Common myeloid progenitor, CD34-positive (primary cell): Measurements from ENCODE around the gene SUSD3.
A peak's percentile ranks its signal among the peaks of the same experiment; 100 is the strongest.

Experiments
- CTCF ChIA-PET: fragments of 350-600 bp; sonication (Branson Sonifier 250); formaldehyde crosslinking; loops from one replicate; lab custom pipeline; 2021; ENCODE audit warnings: antibody characterized with exemption; lab: Charles Lee
- POLR2A ChIA-PET: fragments of 350-600 bp; sonication (Branson Sonifier 250); formaldehyde crosslinking; loops from one replicate; lab custom pipeline; 2021; ENCODE audit warnings: antibody characterized with exemption; lab: Charles Lee
- DNase-seq, 3 donors: peaks; one replicate each; pipeline versions ENCODE4 v3.0.0 to v3.0.0-alpha.2; 2013
- H3K27ac ChIP-seq, 2 experiments: 1 replicate in 1 of 2; 2 replicates in 1 of 2; pipeline ENCODE4 v1.7.0; 2013; ENCODE audit warnings: inconsistent platforms in 2 of 2, low read length in 2 of 2, mild to moderate bottlenecking in 2 of 2, low read depth in 1 of 2, moderate library complexity in 1 of 2; ENCODE audit not compliant: severe bottlenecking in 2 of 2, insufficient read depth in 1 of 2, poor library complexity in 1 of 2
- H3K27me3 ChIP-seq, 5 experiments: replicated peaks in 2 of 5; 1 replicate in 3 of 5; 2 replicates in 2 of 5; pipeline versions ENCODE4 v1.6.1 to v1.7.0; 2013; ENCODE audit warnings: low read length in 4 of 5, mild to moderate bottlenecking in 2 of 5, moderate library complexity in 2 of 5, inconsistent platforms in 1 of 5; ENCODE audit not compliant: insufficient read depth in 5 of 5, control insufficient read depth in 4 of 5
- H3K36me3 ChIP-seq, 4 experiments: 1 replicate in 2 of 4; 2 replicates in 2 of 4; pipeline versions ENCODE4 v1.6.1 to v1.7.0; 2013; ENCODE audit warnings: low read length in 3 of 4, control low read depth in 1 of 4, mild to moderate bottlenecking in 1 of 4; ENCODE audit not compliant: control insufficient read depth in 4 of 4, insufficient read depth in 4 of 4
- H3K4me1 ChIP-seq, 4 experiments: 1 replicate in 3 of 4; 2 replicates in 1 of 4; pipeline versions ENCODE4 v1.6.1 to v1.7.1; 2013; ENCODE audit warnings: low read length in 3 of 4, mild to moderate bottlenecking in 3 of 4, control low read depth in 1 of 4, inconsistent platforms in 1 of 4, moderate library complexity in 1 of 4; ENCODE audit not compliant: control insufficient read depth in 4 of 4, insufficient read depth in 4 of 4; ENCODE audit errors: control extremely low read depth in 1 of 4
- H3K4me3 ChIP-seq, 7 experiments: 1 replicate in 4 of 7; 2 replicates in 3 of 7; pipeline versions ENCODE4 v1.5.1 to v1.7.0; 2013; ENCODE audit warnings: mild to moderate bottlenecking in 7 of 7, low read length in 6 of 7, moderate library complexity in 6 of 7, inconsistent platforms in 2 of 7, low read depth in 2 of 7, control low read depth in 1 of 7; ENCODE audit not compliant: insufficient read depth in 4 of 7, control insufficient read depth in 1 of 7; ENCODE audit errors: extremely low read depth in 1 of 7
- H3K9me3 ChIP-seq, 5 experiments: 1 replicate in 4 of 5; 2 replicates in 1 of 5; pipeline versions ENCODE4 v1.6.1 to v1.7.1; 2013; ENCODE audit warnings: low read length in 4 of 5, mild to moderate bottlenecking in 2 of 5, inconsistent platforms in 1 of 5, low read depth in 1 of 5, moderate library complexity in 1 of 5; ENCODE audit not compliant: control insufficient read depth in 4 of 5, insufficient read depth in 2 of 5; ENCODE audit errors: control extremely low read depth in 1 of 5
- WGBS: methylation state at CpG from one replicate; pipeline ENCODE4 v1.1.5; 2013; ENCODE audit not compliant: insufficient coverage; 5-methylcytosine and 5-hydroxymethylcytosine counted together

The SUSD3 gene

GRCh38 chr9:93126825-93127368, 68.4 kb downstream of the SUSD3 start:
- Histone ChIP-seq H3K9me3 (no peaks in the 10 kb centered on the region), H3K4me3 (peak overlapping the region in 2 of 7 experiments; percentile 2 to 13), H3K27me3 (no peaks in the 10 kb centered on the region), H3K27ac (no peak overlapping the region), H3K36me3 (peaks cover 0 to 19% (median 12%) of the 10 kb centered on the region in 4 experiments), H3K4me1 (peaks cover 0 to 65% (median 55%) of the 10 kb centered on the region in 4 experiments)
- peak in 1 of 3 donors; percentile 42 for DNase-seq
- CTCF ChIA-PET: interaction anchor here (0.6 to 2.2 kb wide), 6 partner anchors 9 to 123 kb away, joined by 3 to 9 read pairs (median 4); no protein-coding TSS in a partner anchor
- 56% methylated on average over 14 of the region's 18 CpGs for WGBS
- POLR2A ChIA-PET: no interaction called here

- peak in 2 of 3 donors; percentile 43 to 55 for DNase-seq
- POLR2A ChIA-PET: no interaction called here
Measured at GRCh38 chr9:93127395-93127911, 69.0 kb downstream of the SUSD3 start.

GRCh38 chr9:93128011-93128714, 69.7 kb downstream of the SUSD3 start:
- no peak for DNase-seq
- H3K27me3 ChIP-seq: no peaks in the 10 kb centered on the region
- WGBS: 97% methylated on average over 14 of the region's 14 CpGs

More at GRCh38 chr9:93127395-93127911, 69.0 kb downstream of the SUSD3 start:
- H3K27ac ChIP-seq: no peak overlapping the region
- WGBS: 56% methylated on average over 8 of the region's 8 CpGs
- CTCF ChIA-PET: interaction anchor here (0.6 to 1.6 kb wide), 5 partner anchors 8 to 124 kb away, joined by 3 to 7 read pairs (median 4); no protein-coding TSS in a partner anchor
- H3K4me1 ChIP-seq: peaks cover 0 to 71% (median 59%) of the 10 kb centered on the region in 4 experiments
- no peaks in the 10 kb centered on the region for H3K9me3 ChIP-seq
- H3K27me3 ChIP-seq: no peaks in the 10 kb centered on the region
- H3K36me3 ChIP-seq: peaks cover 0 to 18% (median 10%) of the 10 kb centered on the region in 4 experiments
- peak overlapping the region in 2 of 7 experiments; percentile 13 to 32 for H3K4me3 ChIP-seq

GRCh38 chr9:93128715-93129224, 70.3 kb downstream of the SUSD3 start:
- no peak overlapping the region for H3K27ac ChIP-seq
- DNase-seq: no peak
- no peaks in the 10 kb centered on the region for H3K27me3 ChIP-seq
- H3K4me3 ChIP-seq: no peak overlapping the region
- POLR2A ChIA-PET: interaction anchor here (0.7 to 1.1 kb wide), 2 partner anchors 10 to 16 kb away, joined by 3 read pairs; no protein-coding TSS in a partner anchor
- peaks cover 0 to 81% (median 68%) of the 10 kb centered on the region in 4 experiments for H3K4me1 ChIP-seq
- no peaks in the 10 kb centered on the region for H3K9me3 ChIP-seq
- peaks cover 0 to 14% (median 7%) of the 10 kb centered on the region in 4 experiments for H3K36me3 ChIP-seq
- 93% methylated on average over 10 of the region's 10 CpGs for WGBS
- CTCF ChIA-PET: interaction anchor here (1.1 to 3.4 kb wide), 5 partner anchors 8 to 25 kb away, joined by 3 to 11 read pairs (median 4); no protein-coding TSS in a partner anchor

More at GRCh38 chr9:93128011-93128714, 69.7 kb downstream of the SUSD3 start:
- Histone ChIP-seq H3K4me3 (no peak overlapping the region), H3K9me3 (no peaks in the 10 kb centered on the region), H3K36me3 (peaks cover 0 to 18% (median 9%) of the 10 kb centered on the region in 4 experiments), H3K27ac (no peak overlapping the region), H3K4me1 (peaks cover 0 to 78% (median 66%) of the 10 kb centered on the region in 4 experiments)
- ChIA-PET CTCF (interaction anchor here (1.1 to 1.8 kb wide), 4 partner anchors 9 to 124 kb away, joined by 3 to 7 read pairs (median 5); no protein-coding TSS in a partner anchor), POLR2A (interaction anchor here (0.7 to 1.1 kb wide), 2 partner anchors 11 to 16 kb away, joined by 3 read pairs; no protein-coding TSS in a partner anchor)

- no peaks in the 10 kb centered on the region for H3K9me3 ChIP-seq
- H3K36me3 ChIP-seq: peaks cover 0 to 11% (median 4%) of the 10 kb centered on the region in 4 experiments
- no peak overlapping the region for H3K4me3 ChIP-seq
- POLR2A ChIA-PET: interaction anchor here (0.7 to 1.1 kb wide), 2 partner anchors 9 to 17 kb away, joined by 3 read pairs; no protein-coding TSS in a partner anchor
- WGBS: 94% methylated on average over 8 of the region's 8 CpGs
- CTCF ChIA-PET: interaction anchor here (1.1 to 3.4 kb wide), 8 partner anchors 8 to 29 kb away, joined by 3 to 11 read pairs (median 4); no protein-coding TSS in a partner anchor
- H3K4me1 ChIP-seq: peaks cover 0 to 82% (median 68%) of the 10 kb centered on the region in 4 experiments
- no peak for DNase-seq
- no peak overlapping the region for H3K27ac ChIP-seq
- H3K27me3 ChIP-seq: no peaks in the 10 kb centered on the region
Measured at GRCh38 chr9:93129286-93129685, 70.8 kb downstream of the SUSD3 start.

- H3K36me3 ChIP-seq: peaks cover 0 to 6% (median 2%) of the 10 kb centered on the region in 4 experiments
- H3K4me3 ChIP-seq: no peak overlapping the region
Measured at GRCh38 chr9:93129691-93130500, 71.4 kb downstream of the SUSD3 start.

More at GRCh38 chr9:93129691-93130500, 71.4 kb downstream of the SUSD3 start:
- peaks cover 0 to 88% (median 71%) of the 10 kb centered on the region in 4 experiments for H3K4me1 ChIP-seq
- WGBS: 98% methylated on average over 7 of the region's 11 CpGs
- ChIA-PET POLR2A (interaction anchor here (2.2 kb wide), 1 partner anchor 9 kb away, joined by 9 read pairs; no protein-coding TSS in a partner anchor), CTCF (interaction anchor here (0.7 to 3.4 kb wide), 9 partner anchors 9 to 28 kb away, joined by 3 to 11 read pairs (median 4); no protein-coding TSS in a partner anchor)
- no peak for DNase-seq
- H3K9me3 ChIP-seq: no peaks in the 10 kb centered on the region
- H3K27me3 ChIP-seq: no peaks in the 10 kb centered on the region
- no peak overlapping the region for H3K27ac ChIP-seq
